ENCODE measurements around the gene PEF1.
A peak's percentile ranks its signal among the peaks of the same experiment; 100 is the strongest.

Gene PEF1

GRCh38 chr1:31626223-31627207 lies 18.2 kb downstream of the PEF1 start:
- DNase-seq = no peak

- no peak for DNase-seq
Measured at GRCh38 chr1:31625561-31626222, 19.0 kb downstream of the PEF1 start.

DNA sequence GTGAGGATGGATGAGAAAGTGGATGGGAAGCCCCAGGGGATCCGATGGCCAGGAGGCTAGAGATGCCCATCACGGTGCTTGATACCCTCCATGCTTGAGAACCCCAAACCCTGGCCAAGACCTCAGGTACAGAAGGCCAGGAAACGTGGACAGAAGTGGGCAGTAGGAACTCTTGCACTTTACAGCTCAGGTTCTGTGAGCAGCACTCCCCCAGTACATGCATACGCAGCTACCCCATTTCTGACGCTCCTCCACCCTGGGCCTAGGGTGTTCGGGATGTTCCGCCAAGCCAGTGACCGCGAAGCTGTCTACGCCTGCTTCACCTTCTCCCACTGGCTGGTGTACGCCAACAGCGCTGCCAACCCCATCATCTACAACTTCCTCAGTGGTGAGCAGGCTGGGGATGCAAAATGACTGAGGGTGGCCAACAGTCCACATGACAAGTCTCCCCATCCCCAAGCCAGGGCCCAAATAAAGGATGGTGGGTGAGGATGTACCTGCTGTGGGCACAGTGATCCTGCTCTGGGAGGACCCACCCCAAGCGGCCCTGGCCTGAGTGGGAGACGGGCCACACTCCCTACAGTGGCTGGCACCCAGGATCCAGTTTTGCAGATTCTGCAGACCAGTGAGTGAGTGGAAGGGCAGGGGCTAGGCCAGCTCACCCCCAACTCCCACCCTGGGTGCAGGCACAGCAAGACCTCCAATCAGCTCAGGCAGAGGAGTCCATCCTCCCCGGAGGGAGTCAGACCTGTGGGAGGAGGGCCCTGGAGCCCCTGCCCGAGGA lies 19.8 kb downstream of the PEF1 start:
- no peak for DNase-seq

DNA sequence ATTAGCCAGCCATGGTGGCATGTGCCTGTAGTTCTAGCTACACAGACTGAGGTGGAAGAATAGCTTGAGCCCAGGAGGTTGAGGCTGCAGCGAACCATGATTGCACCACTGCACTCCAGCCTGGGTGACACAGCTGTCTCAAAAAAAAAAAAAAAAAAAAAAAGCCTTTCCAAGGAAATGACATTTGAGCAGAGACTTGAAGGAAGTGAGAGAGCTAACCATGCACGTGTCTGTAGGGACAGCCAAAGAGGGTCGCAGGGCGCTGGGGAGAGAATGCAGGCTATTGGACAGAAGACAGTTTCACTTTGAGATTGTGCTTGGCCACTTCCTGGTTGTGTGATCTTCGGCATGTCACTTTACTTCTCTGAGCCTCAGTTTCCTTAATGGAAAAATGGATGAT lies 20.4 kb downstream of the PEF1 start:
- DNase-seq = no peak

GRCh38 chr1:31623365-31623764 lies 21.3 kb downstream of the PEF1 start:
- DNase-seq = no peak

- no peak for DNase-seq
Measured at GRCh38 chr1:31621847-31622730, 22.6 kb downstream of the PEF1 start.

DNA sequence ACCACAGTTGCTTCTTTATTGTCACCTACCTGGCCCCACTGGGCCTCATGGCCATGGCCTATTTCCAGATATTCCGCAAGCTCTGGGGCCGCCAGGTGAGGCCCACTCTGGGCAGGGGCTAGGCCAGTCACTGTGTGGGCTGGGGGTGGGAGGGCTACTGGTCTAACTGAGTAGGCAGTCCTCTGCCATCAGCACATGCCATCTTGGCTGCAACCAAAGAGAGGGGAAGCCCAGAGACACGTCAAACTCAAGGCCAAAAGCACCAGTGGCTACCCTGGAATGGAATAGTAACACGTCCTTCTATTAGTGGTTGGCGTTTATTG lies 23.2 kb downstream of the PEF1 start:
- DNase-seq = no peak

GRCh38 chr1:31620631-31621497 lies 23.8 kb downstream of the PEF1 start:
- DNase-seq = no peak

- no peak for DNase-seq
Measured at GRCh38 chr1:31618916-31619846, 25.5 kb downstream of the PEF1 start.

GRCh38 chr1:31617916-31618746 lies 26.5 kb downstream of the PEF1 start:
- peak; percentile 14 for DNase-seq

DNA sequence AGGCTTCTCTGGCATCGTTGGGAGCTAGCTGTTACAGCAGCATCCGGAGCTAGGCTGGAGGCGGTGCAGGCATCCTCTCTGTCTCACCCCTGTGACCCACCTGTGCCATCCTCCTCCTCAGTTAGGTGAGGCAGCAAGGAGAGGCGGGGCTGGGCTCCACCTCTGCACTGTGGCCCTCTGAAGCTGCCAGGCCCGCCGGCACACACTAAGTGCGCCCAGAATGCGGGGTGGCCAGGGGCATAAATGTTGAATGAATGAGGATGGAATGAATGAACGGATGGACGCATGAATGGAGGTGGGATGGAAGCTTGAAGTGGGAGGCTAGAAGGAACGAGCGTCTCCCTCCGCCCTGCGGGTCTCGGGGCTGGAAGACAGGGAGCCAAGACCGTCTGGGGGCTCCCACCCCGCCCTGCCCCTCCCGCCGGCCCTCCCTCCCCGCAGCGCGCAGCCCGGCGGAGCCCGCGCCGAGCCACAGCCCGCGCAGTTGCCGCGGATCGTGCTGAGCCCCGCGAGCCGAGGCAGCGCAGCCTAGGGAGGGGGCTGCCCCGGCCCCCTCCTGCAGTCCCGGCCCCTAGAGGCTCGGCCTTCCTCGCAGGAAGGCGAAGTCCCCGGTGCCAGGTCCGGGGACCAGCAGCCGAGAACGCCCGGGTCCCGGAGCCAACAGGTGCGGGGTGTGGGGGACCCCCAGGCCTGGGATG lies 27.3 kb downstream of the PEF1 start, which contains the start of gene HCRTR1:
TSS of gene HCRTR1 (plus strand) at position 472 of the 698 bp plus-strand sequence. CDS start 1,504 bp downstream, outside the sequence.
- no peak for DNase-seq

- no peak for DNase-seq
Measured at GRCh38 chr1:31615939-31616338, 28.7 kb downstream of the PEF1 start.

DNA sequence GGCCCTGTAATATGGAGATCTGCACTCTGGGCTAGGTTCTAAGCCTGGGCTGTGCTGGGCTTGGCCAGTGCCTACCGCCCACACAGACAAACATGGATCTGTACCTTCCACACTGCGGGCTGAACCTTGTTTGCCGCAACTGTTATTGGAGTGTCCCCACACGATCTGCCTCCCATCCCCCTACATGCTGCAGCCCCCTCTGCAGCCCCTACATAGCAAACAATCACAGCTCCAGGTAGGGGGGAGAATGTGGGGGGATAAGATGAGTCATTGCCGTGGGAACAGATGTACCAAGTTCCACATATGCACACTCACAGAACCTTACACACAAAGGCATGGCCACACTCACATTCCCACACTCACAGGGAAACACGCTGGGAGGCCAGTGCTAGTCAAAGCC lies 29.3 kb downstream of the PEF1 start:
- no peak for DNase-seq

GRCh38 chr1:31614414-31615005 lies 30.2 kb downstream of the PEF1 start:
- no peak for DNase-seq

GRCh38 chr1:31609514-31610118 lies 35.1 kb downstream of the PEF1 start:
- DNase-seq = no peak

GRCh38 chr1:31607360-31607759 lies 37.3 kb downstream of the PEF1 start:
- DNase-seq = no peak

GRCh38 chr1:31605908-31606427 lies 38.7 kb downstream of the PEF1 start:
- no peak for DNase-seq
